GM21786 (cell line): ENCODE results near the gene THRB.

ENCODE experiments used
- ATAC-seq: cut with Tn5 transposase; IDR thresholded peaks from one replicate; pipeline ENCODE4 v1.9.1; 2021; ENCODE audit not compliant: unreplicated experiment

THRB gene

DNA sequence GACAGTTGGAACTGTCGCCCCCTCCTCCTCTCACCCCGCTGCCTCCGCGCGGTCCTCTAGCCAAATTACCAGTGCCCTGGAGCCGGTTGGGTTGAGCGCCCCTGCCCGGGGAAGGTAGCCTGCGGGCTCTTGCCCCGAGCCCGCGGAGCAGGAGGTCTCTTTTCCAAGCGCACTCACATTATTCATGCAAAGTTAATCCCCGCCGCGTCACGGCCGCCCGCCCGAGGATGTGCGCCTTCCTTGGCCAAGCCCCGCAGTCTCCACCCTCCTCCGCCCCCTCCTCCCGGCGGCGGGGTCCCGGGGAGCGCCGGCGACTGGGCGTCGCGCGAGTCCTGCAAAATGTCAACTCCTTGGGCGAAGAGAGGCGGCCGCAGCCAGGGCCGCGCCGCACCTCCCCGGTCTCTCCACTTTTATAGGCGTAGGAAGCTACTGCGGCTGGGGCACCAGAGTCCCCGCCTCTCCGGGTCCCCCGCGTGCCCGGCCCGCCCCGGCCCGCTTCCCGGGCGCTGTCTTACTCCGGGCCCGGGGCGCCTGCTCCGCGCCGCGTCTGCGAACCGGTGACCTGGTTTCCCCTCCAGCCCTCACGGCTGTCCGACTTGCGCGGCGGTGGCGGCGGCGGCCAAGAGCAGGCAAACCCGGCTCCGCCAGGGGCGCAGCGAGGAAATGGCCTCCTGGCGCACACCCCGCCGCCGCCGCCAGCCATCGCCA, at the start of gene THRB:
TSS of gene THRB (minus strand) at position 233 of the 708 bp plus-strand sequence.
- ATAC-seq = peak; percentile 42

DNA sequence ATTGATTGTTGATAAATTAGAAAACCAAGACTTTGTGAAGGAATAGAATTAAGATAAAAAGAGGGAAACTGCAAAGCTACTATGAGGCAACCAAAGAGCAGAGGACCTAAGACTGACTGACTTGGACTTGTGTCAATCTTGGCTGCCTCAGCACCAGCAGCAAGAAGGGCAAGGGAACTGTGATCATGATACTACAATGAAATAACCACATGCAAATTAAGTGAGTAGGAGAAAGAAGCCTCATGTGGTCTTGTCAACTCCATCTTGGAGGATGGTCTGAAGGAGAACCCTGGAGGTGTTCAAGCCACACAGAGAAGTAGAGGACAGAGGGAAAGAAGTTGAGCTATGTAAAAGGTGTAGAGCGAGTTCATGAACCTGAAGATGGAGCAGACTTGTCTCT, 47.3 kb upstream of the THRB start:
- ATAC-seq = no peak

DNA sequence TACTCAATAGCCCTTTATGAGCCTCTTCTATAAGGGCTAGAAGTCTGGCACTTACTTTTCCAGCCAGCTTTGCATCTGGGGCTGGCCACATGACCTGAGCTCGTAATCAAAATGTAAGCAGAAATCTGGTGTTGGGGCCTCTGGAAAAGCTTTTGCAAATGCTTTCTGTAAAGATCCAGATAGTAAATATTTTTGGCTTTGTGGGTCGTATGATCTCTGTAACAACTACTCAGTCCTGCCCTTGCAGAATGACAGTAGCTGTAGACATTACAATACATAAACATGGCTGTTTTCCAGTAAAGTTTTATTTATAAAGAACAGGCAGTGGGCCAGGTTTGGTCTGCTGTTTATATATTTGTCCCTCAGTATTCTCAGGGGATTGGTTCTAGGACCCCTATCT, 46.2 kb upstream of the THRB start:
- ATAC-seq = no peak

DNA sequence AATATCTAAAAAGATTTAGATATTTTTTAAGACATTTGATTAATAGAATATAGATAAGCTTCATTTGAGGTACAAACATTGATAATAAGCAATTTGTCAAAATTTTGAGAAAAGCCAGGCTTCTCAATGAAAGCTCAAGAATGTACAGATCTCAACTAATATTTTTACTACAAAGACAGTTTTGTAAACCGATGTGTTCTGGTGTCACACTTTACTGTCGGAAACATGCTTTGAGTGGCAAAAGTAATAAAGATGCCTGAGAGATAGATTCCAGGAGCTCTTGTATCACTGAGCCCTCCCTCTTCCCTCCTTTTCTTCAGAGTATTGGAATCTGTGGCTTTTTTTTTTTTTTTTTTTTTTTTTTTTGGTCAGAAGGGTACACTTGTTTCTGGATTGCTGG, 45.0 kb upstream of the THRB start:
- ATAC-seq = no peak

DNA sequence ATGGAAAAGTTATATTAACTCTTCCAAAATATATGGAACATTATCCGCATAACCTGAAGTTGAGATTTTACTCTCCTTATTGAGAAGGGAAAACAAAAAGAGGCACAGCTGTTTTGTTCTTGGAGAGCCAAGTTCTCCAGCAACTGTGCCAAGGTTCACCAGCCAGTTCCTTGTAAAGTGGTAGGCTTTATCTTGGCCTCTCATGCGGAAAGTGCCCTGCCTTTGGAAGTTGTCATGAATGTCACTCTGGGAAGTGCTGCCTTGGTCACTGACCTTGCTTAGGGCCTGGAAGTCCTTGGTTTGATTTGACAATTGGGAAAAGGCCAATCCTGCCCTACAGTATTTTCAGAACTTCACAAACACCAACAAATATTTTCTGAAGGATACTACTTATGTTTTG, 44.2 kb upstream of the THRB start:
- no peak for ATAC-seq

DNA sequence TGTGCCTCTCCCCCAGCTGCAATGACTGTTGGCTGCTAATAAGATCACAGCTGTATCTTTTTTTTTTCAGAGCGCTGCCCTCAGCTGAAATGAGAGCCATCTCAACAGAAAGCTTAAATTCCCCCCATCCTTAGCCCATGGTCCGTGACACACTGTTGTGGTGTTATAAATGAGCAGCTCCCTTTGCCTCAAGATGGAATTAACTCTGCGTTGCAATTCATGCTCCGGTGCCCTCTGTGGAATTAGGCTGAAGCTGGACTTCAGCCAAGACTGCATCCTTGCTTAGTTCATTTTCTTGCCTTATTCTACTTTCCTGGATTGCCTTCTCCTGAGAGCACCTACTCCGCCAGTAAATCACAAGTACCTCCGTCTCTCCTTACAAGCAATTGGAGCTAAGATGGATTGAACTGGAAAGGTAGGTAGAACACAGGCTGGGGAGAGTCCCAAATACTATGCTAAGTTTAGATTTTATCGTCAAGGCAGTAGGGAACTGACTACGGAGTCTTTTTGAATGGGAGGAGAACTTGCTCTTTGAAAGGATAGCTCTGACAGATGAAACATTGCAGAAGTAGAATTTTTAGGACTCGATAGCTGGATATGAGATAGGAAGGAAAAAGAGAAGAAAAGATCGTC, 39.0 kb upstream of the THRB start:
- ATAC-seq = no peak

DNA sequence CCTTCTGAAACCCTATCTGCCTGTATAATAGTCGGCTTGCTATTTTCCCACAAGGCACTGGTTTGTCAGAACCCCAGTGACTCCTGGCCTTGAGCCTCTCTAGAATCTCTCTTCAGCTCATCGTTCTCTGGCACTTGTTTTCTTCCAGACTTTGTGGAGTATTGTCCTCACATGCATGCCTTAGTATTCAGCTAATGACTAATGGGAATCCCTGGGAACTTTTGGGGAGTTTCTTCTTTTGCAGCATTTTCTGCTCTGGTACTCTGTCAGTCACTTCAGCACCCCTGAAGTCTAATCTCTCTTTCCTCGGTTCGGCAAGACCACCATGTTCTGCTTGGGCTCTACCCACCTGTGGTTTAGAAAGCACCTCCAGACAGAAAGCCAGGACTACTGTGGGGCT, 35.8 kb upstream of the THRB start:
- ATAC-seq = no peak

DNA sequence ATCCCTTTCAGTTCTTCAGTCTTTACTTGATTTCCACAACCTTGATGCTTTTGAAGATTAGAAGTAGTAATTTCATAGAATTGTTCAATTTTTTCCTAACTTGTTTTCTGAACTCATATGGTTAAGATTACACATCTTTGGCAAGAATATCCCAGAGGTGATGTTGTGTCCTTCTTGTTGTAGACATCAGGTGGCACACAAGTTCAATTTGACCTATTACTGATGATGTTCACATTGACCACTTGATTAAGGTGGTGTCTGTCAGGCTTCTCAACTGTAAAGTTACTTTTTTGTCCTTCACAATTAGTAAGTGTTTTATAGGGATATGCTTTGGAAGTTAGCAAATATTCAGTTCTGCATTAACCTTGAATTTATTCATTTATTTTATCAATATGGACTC, 34.6 kb upstream of the THRB start:
- no peak for ATAC-seq

DNA sequence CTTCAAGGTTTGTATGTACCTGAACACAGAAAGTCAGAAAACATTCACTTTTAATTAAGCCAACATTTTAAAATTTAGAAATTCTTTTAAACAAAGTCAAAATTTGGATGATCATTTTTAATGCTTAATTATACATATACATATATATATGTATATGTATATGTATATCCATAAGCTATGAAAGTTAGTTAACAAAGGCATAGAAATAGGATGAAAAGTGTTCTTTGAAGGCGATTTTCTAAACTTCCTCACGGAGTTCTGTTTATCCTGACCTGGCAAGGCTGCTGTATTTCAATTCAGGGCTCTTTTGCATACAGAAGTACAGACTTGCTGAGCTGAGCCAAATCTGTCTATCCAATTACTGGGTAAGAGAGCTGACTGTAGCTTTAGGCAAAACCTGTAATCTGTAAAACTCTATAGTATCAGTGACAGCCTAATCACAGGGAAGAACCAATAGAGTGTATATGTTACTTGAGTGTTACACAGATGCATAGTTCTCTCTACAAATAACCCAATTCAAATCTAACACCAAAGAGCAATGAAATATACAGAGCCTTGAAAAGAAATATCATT, 32.1 kb upstream of the THRB start:
- no peak for ATAC-seq

DNA sequence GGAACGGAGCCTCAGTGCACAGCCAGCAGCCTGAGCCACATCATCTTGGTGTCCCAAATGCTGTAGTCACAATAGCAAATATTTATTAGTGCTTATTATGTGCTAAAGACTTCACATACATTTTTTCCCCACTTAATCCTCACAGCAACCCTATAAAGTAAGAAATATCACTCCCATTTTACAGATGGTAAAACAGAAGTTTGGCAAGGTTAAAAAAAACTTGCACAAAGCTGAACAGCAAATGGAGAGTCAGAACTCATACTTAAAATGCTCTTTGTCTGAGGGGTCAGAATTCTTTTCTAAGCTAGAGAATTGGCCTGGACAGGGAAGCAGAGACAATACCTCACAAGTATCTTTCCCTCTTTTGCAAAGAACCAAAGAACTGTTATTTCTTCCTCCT, 30.9 kb upstream of the THRB start:
- no peak for ATAC-seq

DNA sequence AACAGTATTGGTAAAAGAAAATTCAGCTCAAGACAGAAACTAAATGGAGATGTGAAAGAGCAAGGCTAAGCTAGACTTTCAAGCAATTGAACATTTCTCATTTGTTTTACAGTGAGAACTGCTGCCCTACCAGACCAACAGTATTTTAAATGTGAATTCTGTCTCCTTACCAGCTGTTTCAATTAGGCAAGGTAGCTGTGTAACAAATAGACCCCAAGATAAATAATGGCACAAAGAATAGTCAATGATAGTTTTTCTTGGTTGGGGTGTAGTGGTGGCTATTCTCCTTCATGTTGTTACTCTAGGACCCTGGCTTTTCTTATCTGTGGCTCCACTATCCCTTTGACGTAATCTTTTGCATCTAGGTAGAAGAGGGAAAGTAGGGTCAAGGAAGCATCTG, 30.4 kb upstream of the THRB start:
- ATAC-seq = no peak

DNA sequence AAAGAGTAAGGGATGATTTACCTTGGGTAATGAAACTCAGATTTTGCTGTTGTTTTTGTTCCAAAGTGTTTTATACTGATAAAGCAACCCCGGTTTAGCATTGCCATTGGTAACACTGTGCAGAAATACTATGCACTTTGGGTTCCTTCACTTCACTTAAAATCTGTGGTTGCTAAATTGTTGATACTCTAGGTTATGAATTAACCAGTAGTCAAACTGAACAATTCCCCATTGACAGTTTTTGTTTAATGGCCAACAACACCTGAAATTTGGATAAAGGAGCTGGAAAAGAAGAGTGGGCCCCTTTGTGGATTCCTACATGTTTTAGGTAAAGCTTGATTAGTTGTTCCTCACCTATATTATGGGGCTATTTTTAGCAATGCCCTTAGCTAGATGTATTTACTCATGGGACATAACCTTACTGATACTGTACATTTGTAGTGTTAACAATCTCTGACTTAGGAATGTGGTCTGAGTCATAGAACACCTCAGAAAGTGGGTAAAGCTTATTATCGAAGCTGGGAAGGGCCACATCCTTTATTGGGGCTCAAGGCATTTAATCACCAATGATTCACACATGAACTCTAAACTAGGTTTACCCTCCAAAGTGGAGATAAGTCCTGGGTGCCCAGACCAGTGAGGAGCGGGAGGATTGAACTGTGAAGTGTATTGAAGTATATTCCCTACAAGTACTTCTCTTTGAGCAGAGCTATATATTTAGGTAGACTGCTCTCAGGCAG, 29.5 kb upstream of the THRB start:
- ATAC-seq = no peak

DNA sequence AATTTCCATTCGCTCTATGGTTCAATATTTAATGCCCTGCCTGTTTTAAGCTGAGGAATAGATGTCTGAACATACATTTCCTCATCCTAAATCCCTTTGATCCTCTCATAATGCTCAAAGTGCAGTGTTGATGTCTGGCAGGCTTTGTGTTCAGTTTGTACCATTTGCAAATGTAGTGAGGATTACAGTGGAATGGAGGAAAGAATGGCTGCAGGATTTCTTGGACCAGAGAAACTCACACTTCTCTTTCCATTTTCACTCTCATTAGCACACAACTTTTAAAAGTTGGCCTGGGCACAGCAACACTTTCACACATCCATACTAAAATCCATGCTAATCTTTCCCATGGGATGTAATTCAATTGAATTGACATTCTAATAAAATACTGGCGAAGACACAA, 28.6 kb upstream of the THRB start:
- no peak for ATAC-seq

DNA sequence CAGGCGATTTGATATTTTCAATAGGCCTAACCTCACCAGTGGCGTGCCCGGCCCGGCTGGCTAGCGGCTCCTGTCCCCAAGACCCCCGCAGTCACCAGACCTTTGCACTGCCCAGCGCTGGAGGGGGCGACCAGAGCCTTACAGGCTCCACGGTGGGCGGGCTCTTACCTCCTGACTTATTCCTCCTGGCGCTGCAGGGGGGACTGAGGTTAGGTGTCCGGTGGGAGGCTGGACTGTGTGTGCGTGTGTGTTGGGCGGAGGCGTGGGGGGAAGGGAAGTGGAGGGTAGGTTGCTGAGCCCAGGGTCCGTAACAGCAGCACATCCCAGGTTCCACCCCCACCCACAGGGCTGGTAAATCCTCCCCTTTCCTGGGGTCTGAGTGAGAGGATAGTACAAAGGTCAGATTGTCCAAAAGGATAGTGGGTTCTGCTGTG, 27.5 kb upstream of the THRB start:
- no peak for ATAC-seq

DNA sequence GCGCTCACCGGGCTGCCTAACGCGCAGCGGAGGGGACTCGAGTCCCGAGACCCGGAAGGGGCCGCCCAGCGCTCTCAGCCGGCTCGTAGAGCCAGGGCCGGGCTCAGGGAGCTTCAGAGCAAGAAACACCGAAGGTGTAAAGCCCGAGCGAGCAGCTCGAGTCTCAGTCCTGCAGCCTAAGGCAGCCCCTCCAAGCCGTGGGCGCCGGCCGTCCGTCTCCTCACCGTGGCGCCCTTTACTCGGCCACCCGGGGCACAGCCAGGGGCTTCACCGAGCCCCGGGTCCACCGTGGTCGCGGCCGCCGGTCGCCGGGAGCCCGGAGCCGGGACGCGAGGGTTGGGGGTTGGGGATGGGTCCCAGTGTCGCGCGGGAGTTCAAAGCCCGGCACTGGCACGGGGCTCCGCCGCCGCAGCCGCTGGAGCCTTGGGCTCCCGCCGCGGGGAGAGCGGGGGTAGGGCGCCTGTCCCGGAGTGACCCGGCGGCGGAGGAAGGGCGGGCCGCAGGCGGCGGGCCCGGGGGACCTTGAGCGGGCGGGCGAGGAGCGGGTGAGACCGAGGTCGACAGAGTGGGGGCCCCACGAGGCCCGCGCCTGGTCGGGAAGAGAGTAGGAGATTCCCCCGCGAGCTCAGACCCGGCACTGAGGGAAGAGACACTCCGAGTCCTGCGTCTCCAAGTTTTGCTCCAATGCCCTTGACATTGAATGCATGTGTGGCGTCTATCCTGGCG, 26.9 kb upstream of the THRB start:
- ATAC-seq = no peak

DNA sequence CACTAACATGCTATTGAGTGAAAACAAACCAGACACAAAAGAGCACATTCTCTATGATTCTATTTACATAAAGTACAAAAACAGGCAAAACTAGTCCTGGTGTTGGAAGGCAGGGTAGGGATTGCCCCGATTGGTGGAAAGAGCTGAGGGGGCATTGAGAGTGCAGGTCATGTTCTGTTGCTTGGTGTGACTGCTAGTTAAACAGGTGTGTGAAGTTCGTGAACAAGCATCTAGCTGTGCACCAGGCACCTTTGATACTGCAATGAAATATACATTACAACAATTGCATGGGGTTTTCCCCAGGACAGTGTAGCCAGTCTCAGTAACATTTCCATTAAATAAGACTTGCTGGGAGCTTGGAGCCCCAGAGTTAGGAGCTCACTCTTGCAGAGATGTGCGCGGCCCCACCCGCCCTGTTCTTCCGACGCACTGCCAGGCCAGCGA, 26.3 kb upstream of the THRB start:
- no peak for ATAC-seq

DNA sequence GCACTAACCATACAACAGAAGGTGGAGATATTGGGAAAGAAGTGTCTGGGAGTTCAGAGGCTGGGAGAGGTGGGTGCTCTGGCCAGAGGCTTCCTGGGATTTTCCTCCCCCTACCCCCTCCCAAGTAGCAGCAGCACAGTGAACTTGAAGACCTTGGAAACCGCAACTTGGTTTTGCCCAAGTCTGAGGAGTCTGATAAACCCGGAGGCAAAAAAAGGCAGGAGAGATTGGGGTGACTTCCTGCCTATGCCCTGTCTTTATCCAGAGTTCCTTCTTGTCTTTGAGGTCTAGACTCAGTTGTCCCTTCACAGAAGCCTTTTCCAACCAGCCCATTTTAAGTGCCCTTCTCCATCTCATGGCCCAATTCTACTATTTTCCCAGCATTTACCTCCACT, 25.4 kb upstream of the THRB start:
- no peak for ATAC-seq

DNA sequence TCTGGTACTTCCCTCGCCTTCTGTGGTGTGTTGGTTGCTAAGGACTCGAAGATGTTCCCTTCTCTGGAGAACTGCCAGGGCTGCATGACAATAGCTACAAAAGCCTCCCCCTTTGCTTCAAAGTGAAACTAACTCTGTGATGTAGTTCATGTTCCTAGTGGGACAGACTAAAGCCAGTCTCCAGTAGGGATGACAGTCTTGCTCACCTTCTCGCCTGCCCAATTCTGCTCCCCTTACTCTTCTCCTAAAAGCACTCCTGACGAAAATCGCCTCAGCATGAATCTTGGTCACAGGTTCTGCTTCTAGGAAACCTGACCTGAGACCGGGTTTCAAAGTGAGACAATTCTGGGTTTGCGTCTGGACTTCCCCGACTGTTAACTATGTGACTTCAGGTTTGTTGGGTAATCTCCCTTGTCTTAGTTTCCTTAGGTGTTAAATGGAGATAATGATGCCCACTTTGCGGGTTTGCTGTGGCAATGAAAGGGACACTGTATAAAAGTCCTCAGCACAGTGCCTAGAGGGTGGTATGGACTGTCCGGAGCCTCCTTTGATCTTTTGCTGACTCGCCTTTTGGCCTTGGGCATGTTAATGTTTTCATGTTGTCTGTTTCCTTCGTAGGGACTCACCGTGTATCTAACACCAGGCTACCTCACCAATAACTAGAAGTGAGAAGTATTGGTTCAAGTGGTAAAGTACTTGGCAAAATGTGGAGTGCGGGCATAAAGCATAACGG, 24.9 kb upstream of the THRB start:
- ATAC-seq = peak; percentile 57

DNA sequence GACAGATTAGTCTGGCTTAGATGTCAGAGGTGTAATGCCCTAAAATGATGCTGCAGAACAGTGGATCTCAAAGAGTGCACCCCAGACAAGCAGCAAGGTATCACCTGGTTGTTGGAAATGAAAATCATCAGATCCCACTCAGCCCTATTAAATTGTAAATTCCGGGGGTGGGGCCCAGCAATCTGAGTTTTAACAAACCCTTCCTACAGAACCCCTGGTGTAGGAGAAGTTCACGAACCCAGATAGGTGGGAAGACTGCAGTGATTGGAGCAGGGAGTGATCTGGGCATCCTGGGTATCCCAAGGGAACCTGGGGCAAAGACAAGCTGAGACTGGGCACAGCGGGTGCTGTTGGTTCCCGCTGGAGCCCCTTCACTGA, 24.3 kb upstream of the THRB start:
- no peak for ATAC-seq

DNA sequence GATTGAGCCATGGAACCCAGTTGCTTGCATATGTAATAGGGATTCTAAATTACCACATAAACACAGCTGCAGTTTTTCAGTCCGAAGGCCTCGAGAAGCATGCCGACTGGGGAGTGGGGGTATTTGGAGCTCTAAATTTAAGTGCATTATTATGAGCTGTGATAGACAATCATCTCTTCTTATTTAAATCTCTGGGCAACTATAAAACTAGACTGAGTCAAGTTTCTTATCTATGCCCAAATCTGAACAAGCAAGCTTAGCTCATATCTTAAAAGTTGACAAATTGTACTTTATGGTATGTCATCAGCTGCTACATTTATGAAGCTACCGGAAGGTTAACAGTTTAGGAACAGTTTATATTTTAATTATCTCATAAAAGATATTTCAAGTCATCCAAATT, 19.5 kb upstream of the THRB start:
- no peak for ATAC-seq

DNA sequence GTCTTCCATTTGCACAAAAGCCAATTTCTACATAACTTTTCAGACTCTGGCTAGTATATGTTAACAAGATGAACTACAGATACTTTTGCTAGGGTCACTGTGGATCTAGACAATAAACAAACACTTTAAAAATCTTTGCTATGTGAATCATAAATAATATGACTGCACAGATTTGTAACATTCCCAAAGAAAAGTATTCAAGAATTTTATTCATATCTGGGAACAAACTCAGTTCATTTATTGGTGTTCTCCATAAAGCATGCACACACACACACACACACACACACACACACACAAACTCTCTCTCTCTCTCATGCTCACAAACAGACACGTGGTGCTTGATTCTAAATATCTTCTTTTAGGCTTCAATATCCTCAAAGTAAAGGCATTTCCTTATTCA, 18.8 kb upstream of the THRB start:
- ATAC-seq = no peak
